Measurements from ENCODE around the gene PLA2G1B. TPM values are rescaled to one million over a fixed set of nuclear protein-coding genes. Genes with fewer than 3 reads are reported as not detected.

Gene PLA2G1B
- polyA plus RNA-seq, 4 donors, result 0.53 to 19.9 (median 5.2) TPM

GRCh38 chr12:120368789-120369602 lies 41.4 kb upstream of the PLA2G1B start, which contains the start of gene MSI1:
TSS of gene MSI1 (minus strand) at chr12:120369164. CDS start at chr12:120369091, 73 bp downstream.
- H3K27ac ChIP-seq (ENCODE audit: low read depth in 1 of 3, low read length in 2 of 3), result peak within 1 kb of the TSS in 2 of 3 donors; percentile 15 to 71

DNA sequence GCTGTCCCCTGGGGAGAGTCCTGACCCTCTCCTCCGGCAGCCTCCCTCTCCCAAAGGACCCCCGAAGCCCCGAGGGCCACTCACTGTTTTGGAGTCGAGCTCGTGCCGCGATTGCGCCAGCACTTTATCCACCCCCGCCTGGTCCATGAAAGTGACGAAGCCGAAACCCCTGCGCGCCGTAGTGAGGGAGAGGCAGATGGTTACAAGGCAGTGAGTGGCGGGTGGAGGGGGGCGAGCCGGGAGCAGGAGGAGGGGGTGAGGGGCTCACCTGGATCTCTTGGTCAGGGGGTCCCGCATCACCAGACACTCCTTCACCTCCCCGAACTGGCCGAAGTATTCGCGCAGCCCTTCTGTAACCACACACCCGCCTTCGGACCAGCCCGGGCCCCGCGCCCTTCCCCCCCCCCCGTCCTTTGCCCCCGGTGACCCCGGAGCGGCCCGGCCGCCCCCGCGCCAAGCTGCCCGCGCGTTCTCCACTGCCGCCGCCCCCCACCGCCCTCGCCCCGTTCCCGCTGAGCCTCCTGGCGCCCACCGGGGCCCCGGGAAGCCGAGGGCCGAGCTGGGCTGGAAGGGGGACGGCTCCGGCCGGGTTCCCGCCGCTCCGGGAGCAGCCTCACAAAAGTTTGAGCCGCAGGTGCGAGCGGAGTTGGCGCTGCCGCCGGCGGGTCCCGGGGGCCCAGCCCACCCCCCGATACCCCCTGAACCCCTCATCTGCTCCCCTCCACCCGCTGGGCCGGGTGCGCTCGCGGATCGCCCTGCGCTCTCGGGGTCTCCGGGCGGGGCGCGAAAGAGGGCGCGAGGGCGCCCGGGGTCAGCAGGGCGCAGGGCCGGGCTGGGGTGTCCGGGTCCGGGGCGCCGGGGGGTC lies 40.6 kb upstream of the PLA2G1B start:
- H3K4me3 ChIP-seq (ENCODE audit: low read depth in 1 of 3, low read length in 3 of 3), result peak overlapping the region; percentile 45 to 60 (median 46)
- 1 to 2% (median 2%) methylated on average over 37 to 85 of the region's 86 CpGs for WGBS, 3 donors
- peaks cover 0 to 28% (median 0%) of the 10 kb centered on the region in 3 donors for H3K36me3 ChIP-seq (ENCODE audit: control insufficient read depth in 3 of 3, insufficient read depth in 2 of 3, low read depth in 1 of 3, low read length in 3 of 3)
- H3K9me3 ChIP-seq (ENCODE audit: control insufficient read depth in 2 of 2, insufficient read depth in 1 of 2, low read depth in 1 of 2, low read length in 1 of 2), result no peaks in the 10 kb centered on the region
- FAIRE-seq (no peak), DNase-seq (peak in 1 of 2 donors; percentile 51)
- peak overlapping the region in 2 of 3 donors; percentile 15 to 71 for H3K27ac ChIP-seq (ENCODE audit: low read depth in 1 of 3, low read length in 2 of 3)
- peaks cover 0 to 52% (median 5%) of the 10 kb centered on the region in 3 donors for H3K4me1 ChIP-seq (ENCODE audit: control insufficient read depth in 3 of 3, insufficient read depth in 2 of 3, low read depth in 1 of 3, low read length in 2 of 3)
- H3K27me3 ChIP-seq (ENCODE audit: control insufficient read depth in 3 of 3, insufficient read depth in 3 of 3, low read length in 3 of 3), result peaks cover 0 to 28% (median 10%) of the 10 kb centered on the region in 3 donors

More at GRCh38 chr12:120368789-120369602, 41.4 kb upstream of the PLA2G1B start, which contains the start of gene MSI1:
- DNase-seq (peak in 1 of 2 donors; percentile 66), FAIRE-seq (no peak)
- Histone ChIP-seq H3K27me3 (ENCODE audit: control insufficient read depth in 3 of 3, insufficient read depth in 3 of 3, low read length in 3 of 3) (peaks cover 0 to 28% (median 14%) of the 10 kb centered on the region in 3 donors), H3K36me3 (ENCODE audit: control insufficient read depth in 3 of 3, insufficient read depth in 2 of 3, low read depth in 1 of 3, low read length in 3 of 3) (peaks cover 0 to 21% (median 0%) of the 10 kb centered on the region in 3 donors), H3K4me3 (ENCODE audit: low read depth in 1 of 3, low read length in 3 of 3) (peak within 1 kb of the TSS; percentile 46 to 60 (median 53)), H3K4me1 (ENCODE audit: control insufficient read depth in 3 of 3, insufficient read depth in 2 of 3, low read depth in 1 of 3, low read length in 2 of 3) (peaks cover 0 to 49% (median 4%) of the 10 kb centered on the region in 3 donors), H3K9me3 (ENCODE audit: control insufficient read depth in 2 of 2, insufficient read depth in 1 of 2, low read depth in 1 of 2, low read length in 1 of 2) (no peaks in the 10 kb centered on the region)
- WGBS, 3 donors, result 0 to 1% (median 0%) methylated on average over 9 to 119 of the region's 119 CpGs

- Histone ChIP-seq H3K4me1 (ENCODE audit: control insufficient read depth in 3 of 3, insufficient read depth in 2 of 3, low read depth in 1 of 3, low read length in 2 of 3) (peaks cover 0 to 60% (median 6%) of the 10 kb centered on the region in 3 donors), H3K27me3 (ENCODE audit: control insufficient read depth in 3 of 3, insufficient read depth in 3 of 3, low read length in 3 of 3) (peaks cover 0 to 28% (median 13%) of the 10 kb centered on the region in 3 donors), H3K36me3 (ENCODE audit: control insufficient read depth in 3 of 3, insufficient read depth in 2 of 3, low read depth in 1 of 3, low read length in 3 of 3) (peaks cover 0 to 35% (median 0%) of the 10 kb centered on the region in 3 donors), H3K4me3 (ENCODE audit: low read depth in 1 of 3, low read length in 3 of 3) (peak overlapping the region in 2 of 3 donors; percentile 45 to 60), H3K27ac (ENCODE audit: low read depth in 1 of 3, low read length in 2 of 3) (peak overlapping the region in 2 of 3 donors; percentile 71 to 75), H3K9me3 (ENCODE audit: control insufficient read depth in 2 of 2, insufficient read depth in 1 of 2, low read depth in 1 of 2, low read length in 1 of 2) (no peaks in the 10 kb centered on the region)
- FAIRE-seq, result no peak
- WGBS, 3 donors, result 12 to 25% (median 18%) methylated on average over 10 of the region's 10 CpGs
- peak; percentile 41 to 63 for DNase-seq
These were observed 39.8 kb upstream of the PLA2G1B start for GRCh38 chr12:120367233-120367923.

GRCh38 chr12:120366845-120367232 lies 39.3 kb upstream of the PLA2G1B start:
- WGBS, 3 donors, result 14 to 59% (median 29%) methylated on average over 7 of the region's 7 CpGs
- no peak overlapping the region for H3K4me3 ChIP-seq (ENCODE audit: low read depth in 1 of 3, low read length in 3 of 3)
- peaks cover 0 to 28% (median 13%) of the 10 kb centered on the region in 3 donors for H3K27me3 ChIP-seq (ENCODE audit: control insufficient read depth in 3 of 3, insufficient read depth in 3 of 3, low read length in 3 of 3)
- FAIRE-seq, result no peak
- peak overlapping the region; percentile 11 to 75 (median 71) for H3K27ac ChIP-seq (ENCODE audit: low read depth in 1 of 3, low read length in 2 of 3)
- H3K36me3 ChIP-seq (ENCODE audit: control insufficient read depth in 3 of 3, insufficient read depth in 2 of 3, low read depth in 1 of 3, low read length in 3 of 3), result peaks cover 0 to 38% (median 0%) of the 10 kb centered on the region in 3 donors
- no peak for DNase-seq
- H3K9me3 ChIP-seq (ENCODE audit: control insufficient read depth in 2 of 2, insufficient read depth in 1 of 2, low read depth in 1 of 2, low read length in 1 of 2), result no peaks in the 10 kb centered on the region
- peaks cover 3 to 66% (median 6%) of the 10 kb centered on the region in 3 donors for H3K4me1 ChIP-seq (ENCODE audit: control insufficient read depth in 3 of 3, insufficient read depth in 2 of 3, low read depth in 1 of 3, low read length in 2 of 3)

GRCh38 chr12:120366341-120366705 lies 38.7 kb upstream of the PLA2G1B start:
- peaks cover 0 to 26% (median 13%) of the 10 kb centered on the region in 3 donors for H3K27me3 ChIP-seq (ENCODE audit: control insufficient read depth in 3 of 3, insufficient read depth in 3 of 3, low read length in 3 of 3)
- no peak for FAIRE-seq
- H3K4me1 ChIP-seq (ENCODE audit: control insufficient read depth in 3 of 3, insufficient read depth in 2 of 3, low read depth in 1 of 3, low read length in 2 of 3), result peaks cover 3 to 69% (median 6%) of the 10 kb centered on the region in 3 donors
- H3K4me3 ChIP-seq (ENCODE audit: low read depth in 1 of 3, low read length in 3 of 3), result no peak overlapping the region
- H3K36me3 ChIP-seq (ENCODE audit: control insufficient read depth in 3 of 3, insufficient read depth in 2 of 3, low read depth in 1 of 3, low read length in 3 of 3), result peaks cover 0 to 38% (median 0%) of the 10 kb centered on the region in 3 donors
- 14 to 57% (median 28%) methylated on average over 7 of the region's 7 CpGs for WGBS, 3 donors
- H3K9me3 ChIP-seq (ENCODE audit: control insufficient read depth in 2 of 2, insufficient read depth in 1 of 2, low read depth in 1 of 2, low read length in 1 of 2), result no peaks in the 10 kb centered on the region
- peak overlapping the region in 2 of 3 donors; percentile 71 to 75 for H3K27ac ChIP-seq (ENCODE audit: low read depth in 1 of 3, low read length in 2 of 3)
- no peak for DNase-seq

DNA sequence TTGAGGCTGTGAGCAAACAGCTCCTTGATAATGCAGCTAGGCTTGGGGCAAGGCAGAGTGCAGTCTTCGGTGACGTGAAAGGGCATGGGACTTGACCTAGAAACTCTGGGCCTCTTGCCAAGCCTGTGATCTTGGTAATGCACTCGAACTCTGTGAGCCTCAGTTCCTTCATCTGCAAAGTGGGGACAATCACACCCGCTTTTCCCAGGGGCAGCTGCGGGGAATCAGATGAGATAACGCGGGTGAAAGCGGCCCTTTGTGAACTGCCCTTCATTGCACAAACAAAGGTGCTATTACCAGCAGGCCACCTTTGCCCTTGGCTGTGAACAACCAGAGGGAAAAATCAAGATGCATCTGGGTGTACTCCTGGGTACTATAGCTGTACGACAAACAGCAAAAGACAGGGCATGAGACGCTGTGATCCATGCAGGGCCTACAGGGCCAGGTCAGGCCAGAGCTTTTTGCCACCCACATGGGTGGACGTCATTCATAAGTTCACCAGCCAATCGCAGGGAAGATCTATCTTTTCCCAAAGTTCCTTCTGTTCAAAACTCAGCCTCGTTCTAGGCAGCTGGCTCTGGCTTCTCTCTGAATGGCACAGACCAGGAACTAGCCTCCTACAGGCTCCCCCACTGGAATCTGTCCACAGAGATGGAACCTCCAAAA lies 38.2 kb upstream of the PLA2G1B start:
- no peaks in the 10 kb centered on the region for H3K9me3 ChIP-seq (ENCODE audit: control insufficient read depth in 2 of 2, insufficient read depth in 1 of 2, low read depth in 1 of 2, low read length in 1 of 2)
- H3K36me3 ChIP-seq (ENCODE audit: control insufficient read depth in 3 of 3, insufficient read depth in 2 of 3, low read depth in 1 of 3, low read length in 3 of 3), result peaks cover 0 to 43% (median 0%) of the 10 kb centered on the region in 3 donors
- H3K27me3 ChIP-seq (ENCODE audit: control insufficient read depth in 3 of 3, insufficient read depth in 3 of 3, low read length in 3 of 3), result peaks cover 0 to 21% (median 10%) of the 10 kb centered on the region in 3 donors
- H3K4me3 ChIP-seq (ENCODE audit: low read depth in 1 of 3, low read length in 3 of 3), result no peak overlapping the region
- FAIRE-seq (peak; percentile 36), DNase-seq (peak; percentile 82 to 99)
- WGBS, 3 donors, result 19 to 56% (median 24%) methylated on average over 13 of the region's 13 CpGs
- H3K4me1 ChIP-seq (ENCODE audit: control insufficient read depth in 3 of 3, insufficient read depth in 2 of 3, low read depth in 1 of 3, low read length in 2 of 3), result peaks cover 3 to 74% (median 6%) of the 10 kb centered on the region in 3 donors
- H3K27ac ChIP-seq (ENCODE audit: low read depth in 1 of 3, low read length in 2 of 3), result peak overlapping the region in 2 of 3 donors; percentile 71 to 75

GRCh38 chr12:120364487-120364886 lies 36.9 kb upstream of the PLA2G1B start:
- H3K4me3 ChIP-seq (ENCODE audit: low read depth in 1 of 3, low read length in 3 of 3), result no peak overlapping the region
- H3K27me3 ChIP-seq (ENCODE audit: control insufficient read depth in 3 of 3, insufficient read depth in 3 of 3, low read length in 3 of 3), result peaks cover 0 to 7% (median 5%) of the 10 kb centered on the region in 3 donors
- H3K4me1 ChIP-seq (ENCODE audit: control insufficient read depth in 3 of 3, insufficient read depth in 2 of 3, low read depth in 1 of 3, low read length in 2 of 3), result peaks cover 3 to 68% (median 6%) of the 10 kb centered on the region in 3 donors
- peak in 1 of 2 donors; percentile 44 for DNase-seq
- H3K27ac ChIP-seq (ENCODE audit: low read depth in 1 of 3, low read length in 2 of 3), result peak overlapping the region in 1 of 3 donors; percentile 28
- H3K36me3 ChIP-seq (ENCODE audit: control insufficient read depth in 3 of 3, insufficient read depth in 2 of 3, low read depth in 1 of 3, low read length in 3 of 3), result peaks cover 0 to 54% (median 0%) of the 10 kb centered on the region in 3 donors
- FAIRE-seq, result no peak
- 28 to 62% (median 48%) methylated on average over 6 of the region's 6 CpGs for WGBS, 3 donors
- no peaks in the 10 kb centered on the region for H3K9me3 ChIP-seq (ENCODE audit: control insufficient read depth in 2 of 2, insufficient read depth in 1 of 2, low read depth in 1 of 2, low read length in 1 of 2)
